SU-DHL-6 (cell line): ENCODE data around the gene STXBP5.

Experiments
- EZH2phosphoT487 ChIP-seq: fragments of 200-600 bp; sonication (generic), shearing (Covaris generic); conservative IDR thresholded peaks from 2 replicates; pipeline ENCODE4 v1.6.1; 2018; ENCODE audit warnings: mild to moderate bottlenecking, antibody characterized with exemption, low read length, moderate library complexity, mixed read lengths
- TF ChIP-seq, protein P1 (sequence below): fragments of 200-600 bp; sonication (generic); IDR thresholded peaks from one replicate; pipeline ENCODE4 v1.5.1; 2017; ENCODE audit warnings: antibody characterized with exemption, mild to moderate bottlenecking, low read length, moderate library complexity; ENCODE audit not compliant: insufficient read depth, poor library complexity, severe bottlenecking

DNA sequence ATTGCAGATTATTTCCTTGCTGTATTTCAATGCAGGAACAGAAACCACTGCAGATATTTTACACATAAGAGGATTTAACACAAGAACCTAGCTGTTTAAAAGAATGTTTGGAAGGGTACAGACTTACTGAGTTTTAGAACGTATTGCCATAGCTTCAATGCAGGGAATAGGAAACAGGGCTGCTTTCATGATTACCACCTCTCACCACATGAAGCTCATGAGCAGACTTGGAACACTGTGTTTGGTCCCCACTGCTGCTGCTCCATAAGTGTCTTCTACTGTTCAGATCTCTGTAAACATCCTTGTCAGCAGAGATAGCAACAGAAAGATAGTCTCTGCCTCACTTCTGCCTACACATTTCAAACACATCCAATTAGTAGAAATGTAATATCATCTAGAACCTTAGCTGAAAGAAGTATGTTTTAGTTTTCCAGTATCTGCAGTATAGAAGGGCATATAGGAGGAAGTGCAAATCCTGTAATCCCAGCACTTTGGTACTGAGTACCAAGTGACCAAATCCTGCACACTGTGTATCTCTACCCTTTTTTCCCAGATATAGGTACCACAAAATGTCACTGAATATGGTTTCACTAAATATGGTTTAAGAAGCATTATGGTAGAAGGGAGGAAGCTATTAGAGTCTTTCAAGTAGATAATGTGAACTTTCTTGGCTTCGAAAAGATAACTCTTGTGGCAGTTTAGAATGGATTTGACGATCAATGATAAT lies 51.9 kb downstream of the STXBP5 start:
- TF ChIP-seq, protein P1, sequence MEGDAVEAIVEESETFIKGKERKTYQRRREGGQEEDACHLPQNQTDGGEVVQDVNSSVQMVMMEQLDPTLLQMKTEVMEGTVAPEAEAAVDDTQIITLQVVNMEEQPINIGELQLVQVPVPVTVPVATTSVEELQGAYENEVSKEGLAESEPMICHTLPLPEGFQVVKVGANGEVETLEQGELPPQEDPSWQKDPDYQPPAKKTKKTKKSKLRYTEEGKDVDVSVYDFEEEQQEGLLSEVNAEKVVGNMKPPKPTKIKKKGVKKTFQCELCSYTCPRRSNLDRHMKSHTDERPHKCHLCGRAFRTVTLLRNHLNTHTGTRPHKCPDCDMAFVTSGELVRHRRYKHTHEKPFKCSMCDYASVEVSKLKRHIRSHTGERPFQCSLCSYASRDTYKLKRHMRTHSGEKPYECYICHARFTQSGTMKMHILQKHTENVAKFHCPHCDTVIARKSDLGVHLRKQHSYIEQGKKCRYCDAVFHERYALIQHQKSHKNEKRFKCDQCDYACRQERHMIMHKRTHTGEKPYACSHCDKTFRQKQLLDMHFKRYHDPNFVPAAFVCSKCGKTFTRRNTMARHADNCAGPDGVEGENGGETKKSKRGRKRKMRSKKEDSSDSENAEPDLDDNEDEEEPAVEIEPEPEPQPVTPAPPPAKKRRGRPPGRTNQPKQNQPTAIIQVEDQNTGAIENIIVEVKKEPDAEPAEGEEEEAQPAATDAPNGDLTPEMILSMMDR: no peak
- no peak for TF ChIP-seq EZH2phosphoT487
